Measurements from ENCODE around the gene S100A3.
A peak's percentile ranks its signal among the peaks of the same experiment; 100 is the strongest.
"Not testable (repeated sequence)": the region's sequence is repeated elsewhere in the genome, so short reads cannot be mapped to it uniquely, and the experiment has no call there.

The S100A3 gene, protein sequence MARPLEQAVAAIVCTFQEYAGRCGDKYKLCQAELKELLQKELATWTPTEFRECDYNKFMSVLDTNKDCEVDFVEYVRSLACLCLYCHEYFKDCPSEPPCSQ

DNA sequence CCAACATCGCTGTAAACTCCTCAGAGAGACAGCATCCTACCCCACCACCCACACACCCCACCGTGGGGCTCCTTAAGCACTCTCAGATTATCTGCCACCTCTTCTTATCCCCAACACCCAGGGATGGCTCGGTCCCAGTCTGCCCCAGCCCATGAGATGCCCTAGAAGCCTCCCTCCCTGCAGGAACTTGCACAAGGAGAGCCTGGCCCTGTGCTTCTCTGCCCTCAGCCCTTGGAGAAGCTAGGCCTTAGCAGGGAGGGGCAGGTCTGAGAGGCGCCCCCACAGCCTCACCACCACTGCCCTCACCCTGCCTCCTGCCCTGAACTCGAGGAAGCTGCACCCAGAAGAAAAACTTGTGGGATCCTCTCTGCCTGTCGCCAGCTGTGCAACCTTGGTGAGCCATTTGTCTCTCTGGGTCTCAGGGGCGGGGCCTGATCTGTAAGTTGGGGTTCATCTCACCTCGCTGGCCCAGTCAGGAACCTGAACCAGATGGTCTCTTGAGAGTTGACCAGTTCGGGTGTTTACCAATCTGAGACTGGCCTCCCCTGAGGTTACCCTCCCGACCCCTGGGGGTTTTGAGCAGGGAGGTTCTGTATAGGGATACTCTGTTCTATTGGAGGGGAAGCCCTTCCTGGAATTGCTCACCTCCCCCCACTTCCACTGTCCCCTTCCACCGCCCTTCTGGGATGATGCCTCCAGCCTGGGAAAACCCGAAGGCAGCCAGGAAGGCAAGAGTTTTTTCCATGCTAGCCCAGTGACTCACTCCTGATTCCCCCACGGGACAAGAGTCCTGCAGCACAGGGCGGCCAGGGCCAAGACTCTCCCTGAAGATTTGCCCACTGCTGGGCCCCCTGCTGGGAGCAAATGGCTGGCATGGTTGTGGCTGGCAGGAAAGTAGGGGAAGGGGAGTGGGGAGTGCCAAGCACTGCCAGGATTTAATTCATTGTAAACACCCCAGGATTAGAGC is at the start of gene S100A3:
TSS of gene S100A3 (minus strand) at position 537 of the 967 bp plus-strand sequence. CDS start 773 bp downstream, outside the sequence.
- TF ChIP-seq, protein P1, sequence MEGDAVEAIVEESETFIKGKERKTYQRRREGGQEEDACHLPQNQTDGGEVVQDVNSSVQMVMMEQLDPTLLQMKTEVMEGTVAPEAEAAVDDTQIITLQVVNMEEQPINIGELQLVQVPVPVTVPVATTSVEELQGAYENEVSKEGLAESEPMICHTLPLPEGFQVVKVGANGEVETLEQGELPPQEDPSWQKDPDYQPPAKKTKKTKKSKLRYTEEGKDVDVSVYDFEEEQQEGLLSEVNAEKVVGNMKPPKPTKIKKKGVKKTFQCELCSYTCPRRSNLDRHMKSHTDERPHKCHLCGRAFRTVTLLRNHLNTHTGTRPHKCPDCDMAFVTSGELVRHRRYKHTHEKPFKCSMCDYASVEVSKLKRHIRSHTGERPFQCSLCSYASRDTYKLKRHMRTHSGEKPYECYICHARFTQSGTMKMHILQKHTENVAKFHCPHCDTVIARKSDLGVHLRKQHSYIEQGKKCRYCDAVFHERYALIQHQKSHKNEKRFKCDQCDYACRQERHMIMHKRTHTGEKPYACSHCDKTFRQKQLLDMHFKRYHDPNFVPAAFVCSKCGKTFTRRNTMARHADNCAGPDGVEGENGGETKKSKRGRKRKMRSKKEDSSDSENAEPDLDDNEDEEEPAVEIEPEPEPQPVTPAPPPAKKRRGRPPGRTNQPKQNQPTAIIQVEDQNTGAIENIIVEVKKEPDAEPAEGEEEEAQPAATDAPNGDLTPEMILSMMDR (IDR thresholded peaks at IDR 0.05; ENCODE audit: insufficient read depth, missing control alignments), result no peak
- DNase-seq (ENCODE audit: insufficient read length, low spot score) (no peak), FAIRE-seq (no peak)

DNA sequence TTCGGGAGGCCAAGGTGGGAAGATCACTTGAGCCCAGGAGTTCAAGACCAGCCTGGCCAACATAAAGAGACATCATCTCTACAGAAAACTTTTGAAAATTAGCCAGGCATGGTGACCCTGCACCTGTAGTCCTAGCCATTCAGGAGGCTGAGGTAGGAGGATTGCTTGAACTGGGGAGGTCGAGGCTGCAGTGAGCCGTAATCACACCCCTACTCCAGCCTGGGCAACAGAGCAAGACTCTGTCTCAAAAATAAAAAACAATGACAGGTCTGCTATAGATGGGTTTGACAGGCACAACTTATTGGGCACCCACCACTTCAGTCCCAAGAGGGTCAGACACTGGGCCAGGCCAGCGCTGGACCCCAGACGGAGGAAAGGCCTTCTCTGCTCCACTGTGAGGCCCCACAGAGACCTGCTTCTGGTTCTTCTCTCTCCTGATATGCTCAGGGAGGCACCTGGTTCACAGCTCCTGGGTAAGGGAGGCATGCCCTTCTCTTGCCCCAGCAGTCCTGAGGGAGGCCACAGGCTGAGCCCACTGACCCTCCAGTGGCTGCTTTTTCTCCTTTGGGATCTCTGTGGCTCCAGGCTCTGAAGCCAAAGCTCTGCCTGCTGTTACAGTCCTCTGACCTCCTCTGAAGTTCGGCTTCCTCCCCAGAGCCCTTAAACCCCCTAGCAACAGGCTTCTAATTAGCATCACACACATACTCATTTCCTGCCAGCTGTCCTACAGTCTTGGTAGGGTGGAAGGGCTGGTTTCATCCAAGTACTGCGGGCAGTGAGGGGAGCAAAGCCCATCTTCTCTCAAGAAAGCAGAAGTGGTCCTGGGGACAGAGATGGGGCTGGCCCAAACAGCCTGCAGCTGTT is 49.5 kb upstream of the S100A3 start:
- DNase-seq (ENCODE audit: insufficient read length, low spot score) (no peak), FAIRE-seq (no peak)
- TF ChIP-seq, protein P1 (IDR thresholded peaks at IDR 0.05; ENCODE audit: insufficient read depth, missing control alignments), result no peak

DNA sequence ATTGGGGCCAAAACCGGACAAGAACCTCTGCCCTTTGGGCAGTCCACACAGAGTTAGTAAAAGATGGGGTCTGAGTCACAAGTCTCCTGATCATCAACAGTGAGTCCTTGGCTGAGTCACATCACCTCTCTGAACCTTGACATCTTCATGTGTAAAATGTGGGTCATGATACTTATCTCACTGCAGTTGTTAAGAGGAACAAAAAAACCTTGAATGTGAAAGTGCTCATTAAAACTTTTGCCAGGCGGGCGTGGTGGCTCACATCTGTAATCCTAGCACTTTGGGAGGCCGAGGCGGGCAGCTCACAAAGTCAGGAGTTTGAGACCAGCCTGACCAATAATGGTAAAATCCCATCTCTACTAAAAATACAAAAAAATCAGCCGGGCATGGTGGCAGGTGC is 48.1 kb upstream of the S100A3 start:
- FAIRE-seq (no peak), DNase-seq (ENCODE audit: insufficient read length, low spot score) (no peak)
- TF ChIP-seq, protein P1 (IDR thresholded peaks at IDR 0.05; ENCODE audit: insufficient read depth, missing control alignments), result no peak

DNA sequence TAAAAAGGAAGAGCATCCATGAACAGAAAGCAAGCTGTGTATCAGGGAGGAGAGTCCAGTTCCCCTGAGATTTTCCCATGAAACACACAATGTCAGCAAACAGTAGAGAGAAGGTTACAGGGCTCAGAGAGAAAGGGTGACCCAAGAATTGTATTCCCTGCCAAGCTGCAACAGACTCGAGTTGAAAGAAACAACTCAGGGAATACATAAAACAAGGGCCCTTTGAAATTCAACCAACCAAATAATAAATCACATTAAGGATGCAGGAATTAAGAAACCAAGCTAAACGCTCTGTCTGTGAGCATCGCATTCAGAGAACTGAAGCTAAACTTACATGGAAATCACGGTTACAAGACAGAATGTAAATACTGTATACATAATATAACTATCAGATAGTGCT is 43.7 kb upstream of the S100A3 start:
- DNase-seq (ENCODE audit: insufficient read length, low spot score) (no peak), FAIRE-seq (no peak)
- TF ChIP-seq, protein P1 (IDR thresholded peaks at IDR 0.05; ENCODE audit: insufficient read depth, missing control alignments), result no peak

DNA sequence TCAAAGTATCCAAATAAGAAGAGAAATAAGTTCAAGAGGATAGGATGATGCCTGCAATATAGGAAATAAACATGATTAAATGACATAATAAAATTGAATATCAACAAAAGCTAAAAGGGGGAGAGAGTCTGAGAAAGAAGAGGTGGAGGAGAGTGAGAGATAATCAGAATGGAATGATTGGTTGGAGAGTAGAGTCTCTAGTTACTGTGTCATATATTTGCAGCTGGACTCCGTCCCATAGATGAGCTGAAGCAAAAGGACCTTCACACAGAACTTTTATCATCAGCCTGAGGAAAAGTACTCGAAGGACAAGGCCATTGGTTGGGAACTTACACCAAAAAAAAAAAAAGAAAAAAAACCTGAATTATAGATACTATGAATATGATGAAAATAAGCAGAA is 39.4 kb upstream of the S100A3 start:
- DNase-seq (ENCODE audit: insufficient read length, low spot score) (no peak), FAIRE-seq (no peak)
- TF ChIP-seq, protein P1 (IDR thresholded peaks at IDR 0.05; ENCODE audit: insufficient read depth, missing control alignments), result no peak

DNA sequence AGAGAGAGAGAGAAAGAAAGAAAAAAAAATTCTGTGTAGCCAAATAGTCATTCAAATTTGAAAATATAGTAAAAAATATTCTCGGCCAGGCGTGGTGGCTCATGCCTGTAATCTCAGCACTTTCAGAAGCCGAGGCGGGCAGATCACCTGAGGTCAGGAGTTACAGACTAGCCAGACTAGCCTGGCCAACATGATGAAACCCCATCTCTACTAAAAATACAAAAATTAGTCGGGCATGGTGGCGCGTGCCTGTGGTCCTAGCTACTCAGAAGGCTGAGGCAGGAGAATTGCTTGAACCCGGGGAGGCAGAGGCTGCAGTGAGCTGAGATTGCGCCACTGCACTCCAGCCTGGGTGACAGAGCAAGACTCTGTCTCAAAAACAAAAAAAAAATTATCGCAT is 39.0 kb upstream of the S100A3 start:
- FAIRE-seq; DNase-seq (ENCODE audit: insufficient read length, low spot score): not testable (repeated sequence)

DNA sequence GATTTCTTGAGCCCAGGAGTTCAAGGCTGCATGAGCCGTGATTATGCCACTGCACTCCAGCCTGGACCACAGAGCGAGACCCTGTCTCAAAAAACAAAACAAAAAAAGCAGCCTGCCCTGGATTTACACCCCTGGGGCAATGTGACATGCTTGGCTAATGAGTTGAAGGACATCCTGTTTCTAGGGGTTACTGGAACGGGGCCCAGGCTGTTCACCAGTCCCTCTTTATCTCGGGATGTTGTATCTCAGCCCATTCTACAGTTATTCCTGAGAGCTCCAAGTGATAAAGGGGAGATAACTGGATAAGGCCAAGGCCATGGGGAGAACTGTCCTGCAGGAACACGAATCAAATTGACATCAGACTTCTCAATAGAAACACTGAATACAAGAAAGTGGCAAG is 38.3 kb upstream of the S100A3 start:
- FAIRE-seq (peak; percentile 21), DNase-seq (ENCODE audit: insufficient read length, low spot score) (no peak)
- TF ChIP-seq, protein P1 (IDR thresholded peaks at IDR 0.05; ENCODE audit: insufficient read depth, missing control alignments), result no peak

All from D721Med (cell line).